ENCODE data around the gene KCNH3. TPM values are rescaled to one million over a fixed set of nuclear protein-coding genes. Genes with fewer than 3 reads are reported as not detected.

Gene KCNH3
- total and polyA plus RNA-seq, 7 donors = 0.04 to 0.32 (median 0.05) TPM; not detected in 3

DNA sequence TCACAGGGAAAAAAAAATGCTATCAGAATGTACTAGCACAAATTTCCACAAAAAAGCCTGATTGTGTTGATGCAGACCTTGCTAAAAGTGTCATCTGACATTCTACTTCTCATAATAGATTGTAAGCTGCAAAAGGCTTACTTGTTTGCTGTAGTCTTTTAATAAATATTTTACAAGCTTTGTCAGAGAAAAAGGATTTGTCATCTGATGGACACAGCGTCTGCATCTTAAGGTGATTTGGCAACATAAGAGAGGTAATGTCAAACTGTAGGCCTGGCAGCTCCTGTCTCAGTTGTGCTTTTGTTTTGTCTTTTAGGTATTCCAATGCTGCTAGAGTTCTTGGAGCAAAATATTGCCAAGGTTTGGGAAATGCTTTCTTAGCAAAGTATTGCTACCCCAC is 26.3 kb upstream of the KCNH3 start:
- WGBS, 3 donors = 79 to 91% (median 90%) methylated on average over 1 of the region's 1 CpG
- ATAC-seq (no peak), DNase-seq (no peak)
- no peaks in the 10 kb centered on the region for H3K9me3 ChIP-seq
- peaks cover 0 to 21% of the 10 kb centered on the region in 2 donors for H3K36me3 ChIP-seq (ENCODE audit: insufficient read depth in 1 of 2, low read depth in 1 of 2)
- TF ChIP-seq, protein P1, sequence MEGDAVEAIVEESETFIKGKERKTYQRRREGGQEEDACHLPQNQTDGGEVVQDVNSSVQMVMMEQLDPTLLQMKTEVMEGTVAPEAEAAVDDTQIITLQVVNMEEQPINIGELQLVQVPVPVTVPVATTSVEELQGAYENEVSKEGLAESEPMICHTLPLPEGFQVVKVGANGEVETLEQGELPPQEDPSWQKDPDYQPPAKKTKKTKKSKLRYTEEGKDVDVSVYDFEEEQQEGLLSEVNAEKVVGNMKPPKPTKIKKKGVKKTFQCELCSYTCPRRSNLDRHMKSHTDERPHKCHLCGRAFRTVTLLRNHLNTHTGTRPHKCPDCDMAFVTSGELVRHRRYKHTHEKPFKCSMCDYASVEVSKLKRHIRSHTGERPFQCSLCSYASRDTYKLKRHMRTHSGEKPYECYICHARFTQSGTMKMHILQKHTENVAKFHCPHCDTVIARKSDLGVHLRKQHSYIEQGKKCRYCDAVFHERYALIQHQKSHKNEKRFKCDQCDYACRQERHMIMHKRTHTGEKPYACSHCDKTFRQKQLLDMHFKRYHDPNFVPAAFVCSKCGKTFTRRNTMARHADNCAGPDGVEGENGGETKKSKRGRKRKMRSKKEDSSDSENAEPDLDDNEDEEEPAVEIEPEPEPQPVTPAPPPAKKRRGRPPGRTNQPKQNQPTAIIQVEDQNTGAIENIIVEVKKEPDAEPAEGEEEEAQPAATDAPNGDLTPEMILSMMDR (IDR thresholded peaks at IDR 0.05) = no peak
- no peaks in the 10 kb centered on the region for H3K27me3 ChIP-seq (ENCODE audit: insufficient read depth in 3 of 3, low read length in 2 of 3)
- intact Hi-C loops (cut with DNase I) = loop anchor here in 1 of 2 donors (5.0 kb wide), 1 partner anchor 225 kb away; no protein-coding TSS in a partner anchor
- H3K4me3 ChIP-seq = no peak overlapping the region
- no peak overlapping the region for H3K27ac ChIP-seq
- H3K4me1 ChIP-seq = no peaks in the 10 kb centered on the region

DNA sequence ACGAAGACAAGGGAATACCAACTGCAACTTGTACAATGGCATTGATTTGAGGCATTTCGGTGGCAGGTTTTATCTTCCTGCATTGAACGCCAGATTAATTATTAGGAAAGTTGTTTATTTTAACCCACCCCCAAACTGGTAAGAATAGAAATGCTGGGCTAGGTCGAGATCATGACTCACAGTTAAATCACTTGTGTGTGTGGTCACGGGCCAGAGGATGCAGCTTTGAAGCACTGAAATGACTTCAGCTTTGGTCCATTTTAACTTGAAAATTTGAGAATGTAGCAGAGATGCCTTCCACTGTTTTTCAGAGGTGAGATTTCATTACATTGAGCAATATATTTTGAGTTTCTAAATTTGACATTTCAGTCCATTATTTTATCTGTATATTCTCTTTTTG is 23.6 kb upstream of the KCNH3 start:
- TF ChIP-seq, protein P1 (IDR thresholded peaks at IDR 0.05) = no peak
- no peaks in the 10 kb centered on the region for H3K9me3 ChIP-seq
- ATAC-seq (no peak), DNase-seq (no peak)
- no peaks in the 10 kb centered on the region for H3K4me1 ChIP-seq
- intact Hi-C loops (cut with DNase I) = loop anchor here in 1 of 2 donors (2.0 to 5.0 kb wide), 2 partner anchors 62 to 156 kb away; no protein-coding TSS in a partner anchor
- 87 to 90% (median 89%) methylated on average over 5 of the region's 5 CpGs for WGBS, 3 donors
- peaks cover 0 to 36% of the 10 kb centered on the region in 2 donors for H3K36me3 ChIP-seq (ENCODE audit: insufficient read depth in 1 of 2, low read depth in 1 of 2)
- H3K4me3 ChIP-seq = no peak overlapping the region
- no peak overlapping the region for H3K27ac ChIP-seq
- H3K27me3 ChIP-seq (ENCODE audit: insufficient read depth in 3 of 3, low read length in 2 of 3) = no peaks in the 10 kb centered on the region

DNA sequence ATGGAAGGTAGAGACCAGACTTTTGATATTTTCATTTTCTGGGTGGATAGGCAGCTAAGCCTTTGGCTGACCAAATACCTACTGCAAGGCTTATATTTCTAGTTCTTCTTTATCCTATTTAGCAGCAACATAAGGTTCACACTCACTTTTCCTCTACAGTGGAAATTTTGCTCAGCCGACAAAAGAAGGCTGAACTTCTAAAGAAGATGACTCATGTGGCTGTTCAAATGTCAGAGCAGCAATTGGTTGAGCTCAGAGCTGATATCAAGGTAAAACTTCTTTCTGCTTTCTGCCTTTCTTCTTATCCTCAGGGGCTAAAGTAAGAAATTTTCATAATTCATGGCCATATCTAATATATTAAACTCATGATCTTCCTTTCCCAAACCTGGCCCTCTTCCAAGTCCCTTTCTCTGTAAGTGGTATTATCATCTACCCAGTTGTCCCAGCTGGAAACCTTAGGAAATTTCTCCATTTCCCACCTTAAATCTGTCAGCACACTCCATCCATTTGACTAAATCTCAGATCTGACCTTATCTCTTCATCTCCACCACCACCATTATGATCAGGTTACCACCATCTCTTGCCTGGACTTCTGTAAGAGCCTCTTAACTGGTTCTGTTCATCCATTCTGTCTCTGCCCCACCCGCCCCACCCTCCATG is 19.8 kb upstream of the KCNH3 start:
- Histone ChIP-seq H3K9me3 (no peaks in the 10 kb centered on the region), H3K4me3 (no peak overlapping the region), H3K27ac (no peak overlapping the region), H3K27me3 (ENCODE audit: insufficient read depth in 3 of 3, low read length in 2 of 3) (no peaks in the 10 kb centered on the region), H3K4me1 (no peaks in the 10 kb centered on the region), H3K36me3 (ENCODE audit: insufficient read depth in 1 of 2, low read depth in 1 of 2) (peaks cover 7 to 72% of the 10 kb centered on the region in 2 donors)
- no peak for DNase-seq
- 76 to 83% (median 82%) methylated on average over 2 of the region's 2 CpGs for whole genome bisulfite sequencing, 3 donors
- TF ChIP-seq, protein P1 (IDR thresholded peaks at IDR 0.05) = no peak
- intact Hi-C loops (cut with DNase I) = loop anchor here in 1 of 2 donors (5.0 kb wide), 1 partner anchor 58 kb away; no protein-coding TSS in a partner anchor
- ATAC-seq = no peak

GRCh38 chr12:49519574-49519936 is 19.3 kb upstream of the KCNH3 start:
- DNase-seq = no peak
- intact Hi-C loops (cut with DNase I) = loop anchor here in 1 of 2 donors (5.0 kb wide), 1 partner anchor 58 kb away; no protein-coding TSS in a partner anchor
- Histone ChIP-seq H3K4me3 (no peak overlapping the region), H3K9me3 (no peaks in the 10 kb centered on the region), H3K27ac (no peak overlapping the region), H3K27me3 (ENCODE audit: insufficient read depth in 3 of 3, low read length in 2 of 3) (no peaks in the 10 kb centered on the region), H3K36me3 (ENCODE audit: insufficient read depth in 1 of 2, low read depth in 1 of 2) (peaks cover 7 to 75% of the 10 kb centered on the region in 2 donors), H3K4me1 (no peaks in the 10 kb centered on the region)
- TF ChIP-seq, protein P1 (IDR thresholded peaks at IDR 0.05) = no peak
- WGBS, 3 donors = 97 to 98% (median 97%) methylated on average over 5 of the region's 5 CpGs
- no peak for ATAC-seq
